HL-60 (cell line): ENCODE results near the gene SCN2A.

Source experiments
- GABPA ChIP-seq: IDR thresholded peaks from 2 replicates; pipeline ENCODE4 v1.6.1; 2012; ENCODE audit warnings: low read depth
- POLR2AphosphoS5 ChIP-seq: IDR thresholded peaks from 2 replicates; pipeline ENCODE4 v1.6.1; 2012; ENCODE audit warnings: low read depth
- SPI1 ChIP-seq: IDR thresholded peaks from 2 replicates; pipeline ENCODE4 v1.6.1; 2012; ENCODE audit warnings: low read depth, mild to moderate bottlenecking, borderline replicate concordance
- TF ChIP-seq, protein P1 (sequence below): IDR thresholded peaks from 2 replicates; pipeline ENCODE4 v1.6.1; 2012; ENCODE audit warnings: low read depth; ENCODE audit not compliant: insufficient replicate concordance
- TF ChIP-seq, protein P2 (sequence below): IDR thresholded peaks from one replicate; pipeline ENCODE4 v1.5.1; 2011; ENCODE audit warnings: low read length, control low read depth, inconsistent platforms; ENCODE audit not compliant: insufficient read depth

DNA sequence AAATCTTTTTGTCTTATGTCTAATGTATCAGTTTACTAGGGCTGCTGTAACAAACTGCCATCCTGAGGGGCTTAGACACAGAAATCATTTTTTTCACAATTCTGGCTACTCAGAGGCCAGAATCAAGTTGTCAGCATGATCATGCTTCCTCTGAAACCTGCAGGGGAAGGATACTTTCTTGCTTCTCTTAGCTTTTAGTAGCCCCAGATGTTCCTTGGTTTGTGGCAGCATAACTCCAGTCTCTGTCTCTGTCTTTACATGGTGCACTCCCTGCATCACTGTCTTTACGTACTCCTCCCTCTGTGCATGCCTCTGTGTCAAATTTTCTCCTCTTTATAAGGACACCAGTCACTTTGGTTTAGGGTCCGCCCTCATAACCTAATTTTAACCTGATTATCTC is 33.3 kb upstream of the SCN2A start:
- TF ChIP-seq, protein P1, sequence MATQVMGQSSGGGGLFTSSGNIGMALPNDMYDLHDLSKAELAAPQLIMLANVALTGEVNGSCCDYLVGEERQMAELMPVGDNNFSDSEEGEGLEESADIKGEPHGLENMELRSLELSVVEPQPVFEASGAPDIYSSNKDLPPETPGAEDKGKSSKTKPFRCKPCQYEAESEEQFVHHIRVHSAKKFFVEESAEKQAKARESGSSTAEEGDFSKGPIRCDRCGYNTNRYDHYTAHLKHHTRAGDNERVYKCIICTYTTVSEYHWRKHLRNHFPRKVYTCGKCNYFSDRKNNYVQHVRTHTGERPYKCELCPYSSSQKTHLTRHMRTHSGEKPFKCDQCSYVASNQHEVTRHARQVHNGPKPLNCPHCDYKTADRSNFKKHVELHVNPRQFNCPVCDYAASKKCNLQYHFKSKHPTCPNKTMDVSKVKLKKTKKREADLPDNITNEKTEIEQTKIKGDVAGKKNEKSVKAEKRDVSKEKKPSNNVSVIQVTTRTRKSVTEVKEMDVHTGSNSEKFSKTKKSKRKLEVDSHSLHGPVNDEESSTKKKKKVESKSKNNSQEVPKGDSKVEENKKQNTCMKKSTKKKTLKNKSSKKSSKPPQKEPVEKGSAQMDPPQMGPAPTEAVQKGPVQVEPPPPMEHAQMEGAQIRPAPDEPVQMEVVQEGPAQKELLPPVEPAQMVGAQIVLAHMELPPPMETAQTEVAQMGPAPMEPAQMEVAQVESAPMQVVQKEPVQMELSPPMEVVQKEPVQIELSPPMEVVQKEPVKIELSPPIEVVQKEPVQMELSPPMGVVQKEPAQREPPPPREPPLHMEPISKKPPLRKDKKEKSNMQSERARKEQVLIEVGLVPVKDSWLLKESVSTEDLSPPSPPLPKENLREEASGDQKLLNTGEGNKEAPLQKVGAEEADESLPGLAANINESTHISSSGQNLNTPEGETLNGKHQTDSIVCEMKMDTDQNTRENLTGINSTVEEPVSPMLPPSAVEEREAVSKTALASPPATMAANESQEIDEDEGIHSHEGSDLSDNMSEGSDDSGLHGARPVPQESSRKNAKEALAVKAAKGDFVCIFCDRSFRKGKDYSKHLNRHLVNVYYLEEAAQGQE = no peak
- TF ChIP-seq, protein P2, sequence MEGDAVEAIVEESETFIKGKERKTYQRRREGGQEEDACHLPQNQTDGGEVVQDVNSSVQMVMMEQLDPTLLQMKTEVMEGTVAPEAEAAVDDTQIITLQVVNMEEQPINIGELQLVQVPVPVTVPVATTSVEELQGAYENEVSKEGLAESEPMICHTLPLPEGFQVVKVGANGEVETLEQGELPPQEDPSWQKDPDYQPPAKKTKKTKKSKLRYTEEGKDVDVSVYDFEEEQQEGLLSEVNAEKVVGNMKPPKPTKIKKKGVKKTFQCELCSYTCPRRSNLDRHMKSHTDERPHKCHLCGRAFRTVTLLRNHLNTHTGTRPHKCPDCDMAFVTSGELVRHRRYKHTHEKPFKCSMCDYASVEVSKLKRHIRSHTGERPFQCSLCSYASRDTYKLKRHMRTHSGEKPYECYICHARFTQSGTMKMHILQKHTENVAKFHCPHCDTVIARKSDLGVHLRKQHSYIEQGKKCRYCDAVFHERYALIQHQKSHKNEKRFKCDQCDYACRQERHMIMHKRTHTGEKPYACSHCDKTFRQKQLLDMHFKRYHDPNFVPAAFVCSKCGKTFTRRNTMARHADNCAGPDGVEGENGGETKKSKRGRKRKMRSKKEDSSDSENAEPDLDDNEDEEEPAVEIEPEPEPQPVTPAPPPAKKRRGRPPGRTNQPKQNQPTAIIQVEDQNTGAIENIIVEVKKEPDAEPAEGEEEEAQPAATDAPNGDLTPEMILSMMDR = no peak
- no peak for TF ChIP-seq POLR2AphosphoS5
- no peak for TF ChIP-seq SPI1
- TF ChIP-seq GABPA = no peak
